Endothelial cell of umbilical vein (primary cell): ENCODE results near the gene ILRUN. TPM values are rescaled to one million over a fixed set of nuclear protein-coding genes. Genes with fewer than 3 reads are reported as not detected.

Experiments
- BruUV-seq: library from RNA; stranded (reverse); fragments of 400-500 nt; replicated peaks from 2 replicates; lab custom pipeline; 2021; lab: Mats Ljungman, UMichigan
- CTCF ChIA-PET: fragments of 300-600, 350-600 bp; sonication (Branson Sonifier 250); formaldehyde crosslinking; loops from one replicate; lab custom pipeline; 2021; ENCODE audit warnings: antibody characterized with exemption, inconsistent platforms; lab: Charles Lee
- POLR2A ChIA-PET: fragments of 300-600, 350-600 bp; sonication (Branson Sonifier 250); formaldehyde crosslinking; loops from one replicate; lab custom pipeline; 2021; ENCODE audit warnings: antibody characterized with exemption, inconsistent platforms; lab: Charles Lee
- DNase-seq: peaks from one replicate; pipeline ENCODE4 v3.0.0-alpha.2; 2011; ENCODE audit warnings: low read depth, low spot score
- FAIRE-seq: peaks from 2 replicates; lab custom pipeline; 2011; peaks lifted over from hg19 to GRCh38; lab: Jason Lieb, UNC
- H2AFZ ChIP-seq: 2 replicates; pipeline ENCODE4 v1.6.0; 2012; ENCODE audit warnings: low read depth, low read length, control low read depth, inconsistent platforms
- H3K27ac ChIP-seq: 2 replicates; pipeline ENCODE4 v1.5.1; 2011; ENCODE audit warnings: low read depth, mild to moderate bottlenecking, control low read depth, low read length, moderate library complexity; ENCODE audit not compliant: insufficient read depth
- H3K27me3 ChIP-seq, 2 experiments: 2 replicates each; pipeline versions ENCODE4 v1.6.0 to v1.6.1; 2011; ENCODE audit warnings: low read length in 2 of 2, mixed read lengths in 1 of 2; ENCODE audit not compliant: control insufficient read depth in 2 of 2, insufficient read depth in 2 of 2
- H3K36me3 ChIP-seq, 2 experiments: 2 replicates in 1 of 2; 3 replicates in 1 of 2; pipeline ENCODE4 v1.5.1; 2011; ENCODE audit warnings: low read length in 2 of 2, mild to moderate bottlenecking in 1 of 2, moderate library complexity in 1 of 2; ENCODE audit not compliant: control insufficient read depth in 2 of 2, insufficient read depth in 2 of 2; ENCODE audit errors: extremely low read depth in 1 of 2
- H3K4me1 ChIP-seq: 3 replicates; pipeline ENCODE4 v1.5.1; 2011; ENCODE audit warnings: mild to moderate bottlenecking, low read length; ENCODE audit not compliant: control insufficient read depth, insufficient read depth; ENCODE audit errors: extremely low read depth
- H3K4me2 ChIP-seq: 2 replicates; pipeline ENCODE4 v1.6.1; 2011; ENCODE audit warnings: low read length, control low read depth, mixed read lengths; ENCODE audit not compliant: insufficient read depth
- H3K4me3 ChIP-seq, 3 experiments: fragments of 200-600 bp in 1 of 3; sonication (generic), shearing (Covaris generic) in 1 of 3; replicated peaks in 1 of 3; 2 replicates each; pipeline ENCODE4 v1.5.1; 2011 to 2016; ENCODE audit warnings: control low read depth in 3 of 3, low read length in 3 of 3, mild to moderate bottlenecking in 2 of 3, inconsistent platforms in 1 of 3, low read depth in 1 of 3, moderate library complexity in 1 of 3; ENCODE audit not compliant: insufficient read depth in 1 of 3
- H3K79me2 ChIP-seq: 2 replicates; pipeline ENCODE4 v1.6.0; 2012; ENCODE audit warnings: low read length, inconsistent platforms; ENCODE audit not compliant: control insufficient read depth, insufficient read depth
- H3K9ac ChIP-seq: replicated peaks from 2 replicates; pipeline ENCODE3; 2011; ENCODE audit warnings: low read length, control low read depth; ENCODE audit not compliant: insufficient read depth; ENCODE audit errors: extremely low read depth
- H3K9me1 ChIP-seq: replicated peaks from 3 replicates; pipeline ENCODE4 v1.6.0; 2011; ENCODE audit warnings: mild to moderate bottlenecking, low read length; ENCODE audit not compliant: control insufficient read depth, insufficient read depth; ENCODE audit errors: extremely low read depth
- H3K9me3 ChIP-seq: replicated peaks from 2 replicates; pipeline ENCODE4 v1.5.1; 2012; ENCODE audit warnings: low read length, inconsistent platforms; ENCODE audit not compliant: control insufficient read depth, insufficient read depth
- H4K20me1 ChIP-seq: replicated peaks from 2 replicates; pipeline ENCODE3; 2011; ENCODE audit warnings: mild to moderate bottlenecking, low read length; ENCODE audit not compliant: control insufficient read depth, insufficient read depth; ENCODE audit errors: extremely low read depth
- EZH2 ChIP-seq: IDR thresholded peaks from 2 replicates; pipeline ENCODE4 v1.6.1; 2012; ENCODE audit warnings: borderline replicate concordance, low read depth, mild to moderate bottlenecking, moderate library complexity, low read length, inconsistent platforms; ENCODE audit not compliant: severe bottlenecking
- FOS ChIP-seq: IDR thresholded peaks from 2 replicates; pipeline ENCODE4 v1.6.1; 2011; ENCODE audit warnings: mild to moderate bottlenecking, low read length, moderate library complexity, borderline replicate concordance; ENCODE audit not compliant: insufficient read depth
- GATA2 ChIP-seq: IDR thresholded peaks from 2 replicates; pipeline ENCODE4 v1.7.0; 2011; ENCODE audit warnings: low read depth, mild to moderate bottlenecking, moderate library complexity, mixed read lengths, low read length; ENCODE audit not compliant: insufficient read length, insufficient read depth
- JUN ChIP-seq: IDR thresholded peaks from 2 replicates; pipeline ENCODE4 v1.6.1; 2011; ENCODE audit warnings: borderline replicate concordance, low read depth; ENCODE audit not compliant: insufficient read length, insufficient read depth
- MYC ChIP-seq: IDR thresholded peaks from one replicate; pipeline ENCODE4 v1.6.1; 2011; ENCODE audit warnings: mild to moderate bottlenecking, low read depth, low read length
- POLR2A ChIP-seq: IDR thresholded peaks from 2 replicates; pipeline ENCODE4 v1.6.1; 2012; ENCODE audit warnings: low read depth, mild to moderate bottlenecking, control low read depth, low read length
- POLR2AphosphoS5 ChIP-seq: IDR thresholded peaks from 2 replicates; pipeline ENCODE4 v1.6.1; 2012; ENCODE audit warnings: low read depth, mild to moderate bottlenecking, control low read depth, low read length, moderate library complexity; ENCODE audit not compliant: insufficient read depth
- dilution Hi-C: fragments of 300-500 bp; cut with MboI; formaldehyde crosslinking; loops from one replicate; pipeline ENCODE4 v1.15.0; 2019; ENCODE audit warnings: low sequenced_read_pairs; ENCODE audit not compliant: extremely low pct_ligation_motif_present
- intact Hi-C: fragments of 100-400 bp; cut with micrococcal nuclease; formaldehyde crosslinking; loops from one replicate; pipeline ENCODE4 v1.10.0; 2022
- polyA plus RNA-seq, 4 experiments: library from polyadenylated mRNA; depleted of rRNA in 3 of 4; stranded (reverse) in 3 of 4; unstranded in 1 of 4; fragments of >200 nt; gene quantifications; 2 replicates each; pipeline versions ENCODE4 v1.2.1 to v1.2.3, GENCODE V29; 2011 to 2012; ENCODE audit warnings: missing spikeins in 1 of 4
- total RNA-seq: library from RNA; stranded (reverse); gene quantifications from 2 replicates; pipeline ENCODE4 v1.2.3, GENCODE V29; 2021
- TF ChIP-seq, protein P1 (sequence below), 2 donors: IDR thresholded peaks; 1 replicate in 1 of 2; 2 replicates in 1 of 2; pipeline ENCODE4 v1.5.1; 2011; ENCODE audit warnings: low read length in 2 of 2, mild to moderate bottlenecking in 2 of 2, moderate library complexity in 2 of 2, control low read depth in 1 of 2, inconsistent platforms in 1 of 2, low read depth in 1 of 2; ENCODE audit not compliant: insufficient read depth in 1 of 2; ENCODE audit errors: extremely low read depth in 1 of 2
- TF ChIP-seq, protein P2 (sequence below): IDR thresholded peaks from 2 replicates; pipeline ENCODE4 v1.6.1; 2011; ENCODE audit not compliant: insufficient read depth, insufficient read length

The ILRUN gene
- total and polyA plus RNA-seq, 2 donors (not counting 3 experiments of a cell fraction or from before 2014, with no cell fraction given), result 30.5 to 48.9 TPM

DNA sequence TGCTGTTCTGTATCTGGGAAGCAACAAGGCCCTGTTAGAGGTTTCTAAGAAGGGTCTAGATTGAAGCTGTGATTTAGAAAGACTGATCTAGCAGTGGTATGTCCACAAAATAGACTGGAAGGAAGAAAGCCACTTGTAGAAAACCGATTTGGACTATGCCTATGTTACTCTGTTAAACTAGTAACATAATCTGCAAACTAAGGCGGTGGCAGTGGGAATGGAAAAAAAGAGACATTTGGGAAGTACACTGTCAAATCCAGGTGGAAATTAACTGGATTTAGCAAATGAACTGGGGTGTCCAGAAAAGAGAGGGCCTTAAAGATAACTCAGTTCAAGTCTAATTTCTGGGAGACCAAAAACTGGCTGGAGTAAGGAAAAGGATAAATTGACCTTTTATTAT lies 11.6 kb downstream of the ILRUN start:
- Histone ChIP-seq H3K4me2 (no peak overlapping the region), H3K4me3 (no peak overlapping the region), H3K9me3 (no peaks in the 10 kb centered on the region), H3K79me2 (peaks cover 77% of the 10 kb centered on the region), H3K27me3 (no peaks in the 10 kb centered on the region), H3K36me3 (no peaks in the 10 kb centered on the region), H3K9me1 (no peaks in the 10 kb centered on the region), H4K20me1 (no peaks in the 10 kb centered on the region), H3K27ac (no peak overlapping the region), H3K4me1 (peaks cover 10% of the 10 kb centered on the region), H3K9ac (no peak overlapping the region), H2AFZ (no peak overlapping the region)
- DNase-seq (no peak), FAIRE-seq (no peak)
- TF ChIP-seq, protein P1, sequence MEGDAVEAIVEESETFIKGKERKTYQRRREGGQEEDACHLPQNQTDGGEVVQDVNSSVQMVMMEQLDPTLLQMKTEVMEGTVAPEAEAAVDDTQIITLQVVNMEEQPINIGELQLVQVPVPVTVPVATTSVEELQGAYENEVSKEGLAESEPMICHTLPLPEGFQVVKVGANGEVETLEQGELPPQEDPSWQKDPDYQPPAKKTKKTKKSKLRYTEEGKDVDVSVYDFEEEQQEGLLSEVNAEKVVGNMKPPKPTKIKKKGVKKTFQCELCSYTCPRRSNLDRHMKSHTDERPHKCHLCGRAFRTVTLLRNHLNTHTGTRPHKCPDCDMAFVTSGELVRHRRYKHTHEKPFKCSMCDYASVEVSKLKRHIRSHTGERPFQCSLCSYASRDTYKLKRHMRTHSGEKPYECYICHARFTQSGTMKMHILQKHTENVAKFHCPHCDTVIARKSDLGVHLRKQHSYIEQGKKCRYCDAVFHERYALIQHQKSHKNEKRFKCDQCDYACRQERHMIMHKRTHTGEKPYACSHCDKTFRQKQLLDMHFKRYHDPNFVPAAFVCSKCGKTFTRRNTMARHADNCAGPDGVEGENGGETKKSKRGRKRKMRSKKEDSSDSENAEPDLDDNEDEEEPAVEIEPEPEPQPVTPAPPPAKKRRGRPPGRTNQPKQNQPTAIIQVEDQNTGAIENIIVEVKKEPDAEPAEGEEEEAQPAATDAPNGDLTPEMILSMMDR (IDR thresholded peaks at IDR 0.05; ENCODE audit: extremely low read depth in 1 of 2, insufficient read depth in 1 of 2, low read depth in 1 of 2, low read length in 2 of 2), result no peak
- TF ChIP-seq POLR2AphosphoS5 (no peak), EZH2 (no peak), POLR2A (no peak), MYC (no peak), GATA2 (no peak), FOS (no peak), JUN (no peak)
- TF ChIP-seq, protein P2, sequence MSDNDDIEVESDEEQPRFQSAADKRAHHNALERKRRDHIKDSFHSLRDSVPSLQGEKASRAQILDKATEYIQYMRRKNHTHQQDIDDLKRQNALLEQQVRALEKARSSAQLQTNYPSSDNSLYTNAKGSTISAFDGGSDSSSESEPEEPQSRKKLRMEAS, result no peak
- intact Hi-C loops, result no loop called here
- ChIA-PET POLR2A (no interaction called here), CTCF (no interaction called here)
- dilution Hi-C loops, result no loop called here
- no TSS peak for BruUV-seq
